Measurements from ENCODE around the gene KRTCAP2. TPM values are rescaled to one million over a fixed set of nuclear protein-coding genes. Genes with fewer than 3 reads are reported as not detected.
A peak's percentile ranks its signal among the peaks of the same experiment; 100 is the strongest.
"Not testable (repeated sequence)": the region's sequence is repeated elsewhere in the genome, so short reads cannot be mapped to it uniquely, and the experiment has no call there.

The KRTCAP2 gene
- total and polyA plus RNA-seq, 5 donors from 2014 or later, result 122 to 537 (median 498) TPM

DNA sequence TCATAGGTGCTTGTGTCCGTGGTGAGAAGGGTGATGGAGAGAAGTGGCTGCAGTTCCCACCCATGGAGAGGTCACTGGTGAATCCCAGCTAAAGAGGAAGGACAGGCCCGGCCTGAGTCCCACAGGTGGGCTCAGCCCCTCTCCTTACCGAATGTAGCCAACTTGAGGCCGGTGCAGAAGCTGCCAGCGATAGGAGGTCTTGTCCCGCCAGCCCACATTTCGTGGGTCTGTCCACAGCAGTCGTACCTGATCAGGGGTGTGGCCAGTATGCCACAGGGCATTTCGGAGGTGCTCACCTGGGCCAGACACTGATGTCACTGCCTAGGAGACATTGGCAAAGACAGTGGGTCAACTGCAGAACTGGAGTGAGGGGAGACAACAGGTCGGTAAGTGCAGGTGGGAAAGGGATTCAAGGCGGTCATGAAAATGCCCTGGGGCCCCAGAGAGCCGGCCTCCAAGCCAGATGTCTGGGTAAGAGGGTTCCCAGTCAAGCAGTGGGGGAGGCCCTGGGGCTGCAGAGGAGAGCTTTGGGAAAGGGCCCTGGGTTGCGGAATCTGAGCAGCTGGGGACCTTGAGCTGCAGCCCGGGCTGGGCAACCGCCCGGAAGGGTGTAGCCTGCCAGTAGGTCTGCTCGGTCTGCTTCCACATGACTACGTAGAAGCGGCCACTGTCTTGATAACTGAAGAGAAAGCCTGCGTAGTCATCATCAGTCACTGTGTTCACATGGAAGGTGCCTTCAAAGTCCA lies 24.0 kb upstream of the KRTCAP2 start:
- Mint-ChIP-seq H3K9me3 (peaks cover 0 to 2% (median 0%) of the 10 kb centered on the region in 7 donors), H3K4me1 (peaks cover 0 to 35% (median 20%) of the 10 kb centered on the region in 4 donors), H3K27ac (peak overlapping the region; percentile 2 to 80 (median 32)), H3K27me3 (no peaks in the 10 kb centered on the region), H3K36me3 (peaks cover 7% of the 10 kb centered on the region), H3K4me3 (peak overlapping the region in 2 of 4 donors; percentile 68 to 88)
- ATAC-seq (ENCODE audit: low read depth in 2 of 2) (no peak), DNase-seq (no peak)
- no peaks in the 10 kb centered on the region for H3K9me3 ChIP-seq (ENCODE audit: control insufficient read depth in 2 of 2, low read length in 2 of 2)
- H3K27ac ChIP-seq (ENCODE audit: insufficient read depth, low read length, poor library complexity, severe bottlenecking), result no peak overlapping the region
- peaks cover 33% of the 10 kb centered on the region for H3K4me1 ChIP-seq (ENCODE audit: control insufficient read depth, insufficient read depth, low read length, poor library complexity, severe bottlenecking)
- H3K27me3 ChIP-seq (ENCODE audit: control insufficient read depth, insufficient read depth, low read length), result no peaks in the 10 kb centered on the region
- no peaks in the 10 kb centered on the region for H3K36me3 ChIP-seq (ENCODE audit: control insufficient read depth, insufficient read depth, low read length)
- H3K4me3 ChIP-seq (ENCODE audit: low read depth, low read length), result no peak overlapping the region

- no peak overlapping the region for H3K4me3 ChIP-seq (ENCODE audit: low read depth, low read length)
- peaks cover 0 to 2% (median 0%) of the 10 kb centered on the region in 7 donors for H3K9me3 Mint-ChIP-seq
- no peaks in the 10 kb centered on the region for H3K36me3 ChIP-seq (ENCODE audit: control insufficient read depth, insufficient read depth, low read length)
- peaks cover 0 to 35% (median 21%) of the 10 kb centered on the region in 4 donors for H3K4me1 Mint-ChIP-seq
- no peaks in the 10 kb centered on the region for H3K9me3 ChIP-seq (ENCODE audit: control insufficient read depth in 2 of 2, low read length in 2 of 2)
- peak overlapping the region in 2 of 3 donors; percentile 32 to 80 for H3K27ac Mint-ChIP-seq
- H3K27me3 Mint-ChIP-seq, result no peaks in the 10 kb centered on the region
- H3K36me3 Mint-ChIP-seq, result peaks cover 7% of the 10 kb centered on the region
- ATAC-seq (ENCODE audit: low read depth in 2 of 2) (no peak), DNase-seq (no peak)
- peaks cover 33% of the 10 kb centered on the region for H3K4me1 ChIP-seq (ENCODE audit: control insufficient read depth, insufficient read depth, low read length, poor library complexity, severe bottlenecking)
- no peaks in the 10 kb centered on the region for H3K27me3 ChIP-seq (ENCODE audit: control insufficient read depth, insufficient read depth, low read length)
- H3K4me3 Mint-ChIP-seq, result peak overlapping the region in 3 of 4 donors; percentile 44 to 88 (median 50)
- H3K27ac ChIP-seq (ENCODE audit: insufficient read depth, low read length, poor library complexity, severe bottlenecking), result peak overlapping the region; percentile 80
Observed at GRCh38 chr1:155196103-155196892, 23.2 kb upstream of the KRTCAP2 start.

DNA sequence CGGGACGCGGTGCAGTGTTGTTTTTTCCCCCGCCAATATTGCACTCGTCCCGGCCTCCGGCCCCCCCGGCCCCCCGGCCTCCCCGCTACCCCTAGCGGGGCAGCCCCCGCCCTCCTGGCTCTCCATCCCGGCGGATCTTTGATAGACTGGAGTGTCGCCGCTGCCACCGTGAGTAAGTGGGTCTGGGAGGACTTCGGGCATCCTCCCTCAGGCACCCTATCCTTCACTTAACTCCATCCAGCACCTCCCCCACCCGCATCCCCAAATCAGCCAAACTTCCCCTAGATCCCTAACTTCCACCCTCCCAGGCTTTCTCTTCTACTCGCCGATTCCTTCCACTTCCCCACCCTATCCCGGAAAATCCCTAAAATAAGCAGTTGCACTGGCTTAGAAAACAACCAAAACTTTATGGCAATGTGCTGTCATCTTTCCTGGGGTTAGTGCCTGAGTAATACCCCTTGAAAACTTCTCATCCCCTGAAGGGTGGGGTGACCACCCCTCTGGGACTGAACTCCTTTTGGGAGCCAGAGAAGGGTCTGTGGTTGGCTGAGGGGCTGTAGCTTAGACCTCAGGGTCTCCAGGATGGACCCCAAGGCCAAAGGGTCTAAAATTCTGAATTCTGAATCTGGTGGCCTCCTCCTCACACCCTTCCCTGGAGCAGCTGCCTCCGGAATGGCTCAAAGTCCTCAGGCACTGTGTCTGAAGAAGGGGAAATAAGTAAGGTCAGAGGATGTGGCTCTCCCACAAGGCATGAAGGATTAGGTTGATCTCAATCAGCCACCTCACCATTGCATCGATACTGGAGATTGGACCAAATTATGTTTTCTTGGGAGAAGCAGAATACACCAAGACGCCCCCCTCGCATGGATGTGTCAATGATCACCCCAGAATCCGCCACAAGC lies 22.3 kb upstream of the KRTCAP2 start:
- Histone ChIP-seq H3K27ac (ENCODE audit: insufficient read depth, low read length, poor library complexity, severe bottlenecking) (peak overlapping the region; percentile 80), H3K4me1 (ENCODE audit: control insufficient read depth, insufficient read depth, low read length, poor library complexity, severe bottlenecking) (peaks cover 33% of the 10 kb centered on the region), H3K36me3 (ENCODE audit: control insufficient read depth, insufficient read depth, low read length) (no peaks in the 10 kb centered on the region), H3K27me3 (ENCODE audit: control insufficient read depth, insufficient read depth, low read length) (no peaks in the 10 kb centered on the region), H3K9me3 (ENCODE audit: control insufficient read depth in 2 of 2, low read length in 2 of 2) (no peaks in the 10 kb centered on the region), H3K4me3 (ENCODE audit: low read depth, low read length) (no peak overlapping the region)
- Mint-ChIP-seq H3K4me1 (peaks cover 0 to 35% (median 21%) of the 10 kb centered on the region in 4 donors), H3K36me3 (peaks cover 7% of the 10 kb centered on the region), H3K4me3 (peak overlapping the region; percentile 72 to 88 (median 76)), H3K27me3 (no peaks in the 10 kb centered on the region), H3K9me3 (peaks cover 0 to 2% (median 0%) of the 10 kb centered on the region in 7 donors), H3K27ac (peak overlapping the region; percentile 86 to 98 (median 87))
- no peak for DNase-seq
- ATAC-seq (ENCODE audit: low read depth in 2 of 2), result no peak

- DNase-seq; H3K27me3 ChIP-seq (ENCODE audit: control insufficient read depth, insufficient read depth, low read length); H3K27me3 Mint-ChIP-seq; H3K36me3 ChIP-seq (ENCODE audit: control insufficient read depth, insufficient read depth, low read length); H3K9me3 ChIP-seq (ENCODE audit: control insufficient read depth in 2 of 2, low read length in 2 of 2); H3K36me3 Mint-ChIP-seq; ATAC-seq (ENCODE audit: low read depth in 2 of 2); H3K9me3 Mint-ChIP-seq: not testable (repeated sequence)
- peak overlapping the region; percentile 62 for H3K4me3 ChIP-seq (ENCODE audit: low read depth, low read length)
- peaks cover 33% of the 10 kb centered on the region for H3K4me1 ChIP-seq (ENCODE audit: control insufficient read depth, insufficient read depth, low read length, poor library complexity, severe bottlenecking)
- Mint-ChIP-seq H3K27ac (peak overlapping the region; percentile 97 to 98 (median 98)), H3K4me1 (peaks cover 0 to 35% (median 21%) of the 10 kb centered on the region in 4 donors), H3K4me3 (peak overlapping the region; percentile 88 to 99 (median 92))
- peak overlapping the region; percentile 80 for H3K27ac ChIP-seq (ENCODE audit: insufficient read depth, low read length, poor library complexity, severe bottlenecking)
Observed at GRCh38 chr1:155193991-155194240, 20.8 kb upstream of the KRTCAP2 start.

DNA sequence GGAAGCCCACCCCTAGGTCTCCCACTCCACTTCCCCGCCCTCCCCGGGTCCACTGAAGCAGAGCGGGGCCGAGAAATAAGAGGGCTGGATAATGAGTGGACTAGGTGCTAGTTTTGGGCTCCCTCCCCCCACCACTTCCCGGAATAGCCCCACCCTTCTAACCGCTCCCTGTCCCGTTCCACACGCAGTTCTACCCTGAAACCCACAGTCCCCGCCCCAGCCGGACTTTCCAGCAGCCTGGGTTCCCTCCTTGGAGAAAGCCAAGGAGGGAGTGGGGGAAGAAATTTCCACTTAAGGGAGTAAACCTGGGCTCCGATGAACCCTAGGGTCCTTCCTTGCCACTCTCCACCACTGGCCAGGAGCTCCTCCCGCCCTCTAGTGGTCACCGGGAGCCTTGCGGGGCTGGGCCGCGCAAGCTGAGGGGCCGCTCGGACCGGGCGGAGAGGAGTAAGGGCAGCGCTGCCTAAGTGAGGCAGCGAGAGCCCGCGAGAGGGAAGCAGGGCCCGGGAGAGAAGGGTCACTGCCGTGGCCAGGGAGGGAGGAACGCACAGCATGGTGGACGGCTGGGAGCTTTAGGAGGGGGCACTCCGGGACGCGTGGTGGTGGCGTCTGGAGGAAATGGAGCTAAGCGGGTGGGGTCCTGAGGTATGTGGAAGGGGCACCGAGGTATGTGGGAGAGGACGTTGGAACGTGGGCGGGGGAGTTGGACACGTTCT lies 20.3 kb upstream of the KRTCAP2 start:
- Mint-ChIP-seq H3K27ac (peak overlapping the region; percentile 97 to 98 (median 98)), H3K9me3 (peaks cover 0 to 2% (median 0%) of the 10 kb centered on the region in 7 donors), H3K36me3 (no peaks in the 10 kb centered on the region), H3K27me3 (no peaks in the 10 kb centered on the region), H3K4me1 (peaks cover 0 to 35% (median 21%) of the 10 kb centered on the region in 4 donors), H3K4me3 (peak overlapping the region; percentile 88 to 99 (median 92))
- Histone ChIP-seq H3K27ac (ENCODE audit: insufficient read depth, low read length, poor library complexity, severe bottlenecking) (peak overlapping the region; percentile 80), H3K36me3 (ENCODE audit: control insufficient read depth, insufficient read depth, low read length) (no peaks in the 10 kb centered on the region), H3K4me1 (ENCODE audit: control insufficient read depth, insufficient read depth, low read length, poor library complexity, severe bottlenecking) (peaks cover 33% of the 10 kb centered on the region), H3K9me3 (ENCODE audit: control insufficient read depth in 2 of 2, low read length in 2 of 2) (no peaks in the 10 kb centered on the region), H3K27me3 (ENCODE audit: control insufficient read depth, insufficient read depth, low read length) (no peaks in the 10 kb centered on the region), H3K4me3 (ENCODE audit: low read depth, low read length) (peak overlapping the region; percentile 62)
- DNase-seq (peak; percentile 59 to 83 (median 65)), ATAC-seq (ENCODE audit: low read depth in 2 of 2) (peak; percentile 22 to 39)

DNA sequence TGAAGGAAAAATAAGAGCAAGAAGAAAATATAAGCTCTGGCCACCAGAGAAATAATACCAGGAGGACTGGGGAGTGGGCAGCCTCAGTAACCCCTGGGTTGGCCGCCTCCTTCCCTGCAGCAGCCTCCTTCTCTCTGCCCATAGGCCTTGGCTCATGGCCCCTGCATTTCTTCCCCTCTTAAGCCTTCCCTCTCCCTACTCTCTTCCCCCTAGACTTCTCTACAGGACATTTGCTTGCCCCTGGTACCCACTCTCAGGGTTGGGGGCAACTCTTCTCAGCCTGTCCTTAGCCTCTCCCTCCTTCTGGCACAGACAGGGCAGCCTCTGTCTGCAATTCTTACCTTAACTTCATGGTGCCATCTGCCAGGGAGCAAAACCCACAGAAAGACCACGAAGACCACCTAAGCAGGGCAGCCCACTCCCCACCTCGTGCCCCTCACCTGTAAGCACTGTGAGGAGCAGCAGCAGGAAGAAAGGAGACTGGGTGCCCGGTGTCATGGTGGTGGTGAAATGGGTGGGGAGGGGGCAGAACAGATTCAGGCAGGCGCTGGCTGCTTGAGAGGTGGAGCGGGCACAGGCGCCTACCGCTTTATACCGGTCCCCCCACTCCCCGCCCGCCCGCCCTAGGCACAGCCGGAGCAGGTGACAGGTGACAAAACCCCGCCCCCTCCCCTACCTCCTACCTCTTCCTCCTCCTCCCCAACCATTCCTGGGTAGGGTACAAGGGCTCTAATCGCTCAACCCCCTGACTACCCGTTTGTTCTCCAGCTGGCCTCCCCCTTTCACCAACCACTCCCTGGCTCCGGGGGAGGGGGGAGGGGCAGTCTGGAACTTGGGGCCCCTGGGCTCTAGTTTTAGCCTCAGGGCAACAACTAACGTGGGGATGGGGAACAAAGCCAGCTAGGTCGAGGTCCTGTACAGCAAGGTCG lies 19.5 kb upstream of the KRTCAP2 start:
- H3K4me1 Mint-ChIP-seq, result peaks cover 0 to 39% (median 25%) of the 10 kb centered on the region in 4 donors
- Histone ChIP-seq H3K4me1 (ENCODE audit: control insufficient read depth, insufficient read depth, low read length, poor library complexity, severe bottlenecking) (peaks cover 33% of the 10 kb centered on the region), H3K9me3 (ENCODE audit: control insufficient read depth in 2 of 2, low read length in 2 of 2) (no peaks in the 10 kb centered on the region), H3K4me3 (ENCODE audit: low read depth, low read length) (peak overlapping the region; percentile 62), H3K27me3 (ENCODE audit: control insufficient read depth, insufficient read depth, low read length) (no peaks in the 10 kb centered on the region), H3K27ac (ENCODE audit: insufficient read depth, low read length, poor library complexity, severe bottlenecking) (peak overlapping the region; percentile 80), H3K36me3 (ENCODE audit: control insufficient read depth, insufficient read depth, low read length) (no peaks in the 10 kb centered on the region)
- peaks cover 5% of the 10 kb centered on the region for H3K36me3 Mint-ChIP-seq
- H3K27ac Mint-ChIP-seq, result peak overlapping the region; percentile 73 to 98 (median 92)
- H3K9me3 Mint-ChIP-seq, result peaks cover 0 to 2% (median 0%) of the 10 kb centered on the region in 7 donors
- peak; percentile 22 to 71 (median 23) for DNase-seq
- peak overlapping the region; percentile 88 to 99 (median 92) for H3K4me3 Mint-ChIP-seq
- no peak for ATAC-seq (ENCODE audit: low read depth in 2 of 2)
- H3K27me3 Mint-ChIP-seq, result no peaks in the 10 kb centered on the region
